ENCODE measurements around the gene EXOC3L1. TPM values are rescaled to one million over a fixed set of nuclear protein-coding genes. Genes with fewer than 3 reads are reported as not detected.

Gene EXOC3L1
- total RNA-seq, 1 experiment from 2014 or later, result 0.30 TPM

- no peaks in the 10 kb centered on the region for H4K20me1 ChIP-seq (ENCODE audit: insufficient read depth)
- BruUV-seq (replicated peaks), result no TSS peak
- DNase-seq (ENCODE audit: low read depth, low spot score) (no peak), ATAC-seq (no peak)
- peaks cover 16 to 41% of the 10 kb centered on the region in 2 experiments; a peak in 3 of 4 replicates for H3K4me1 ChIP-seq (ENCODE audit: control insufficient read depth in 1 of 2, insufficient read depth in 2 of 2, low read length in 2 of 2)
- TF ChIP-seq SRF (IDR thresholded peaks at IDR 0.05; ENCODE audit: low read depth) (no peak), SIN3A (IDR thresholded peaks at IDR 0.05; ENCODE audit: low read depth) (no peak), JUND (IDR thresholded peaks at IDR 0.05) (no peak), ZBTB33 (IDR thresholded peaks at IDR 0.05; ENCODE audit: extremely low read depth, insufficient replicate concordance, low read length) (no peak), CBX3 (IDR thresholded peaks at IDR 0.05; ENCODE audit: low read depth) (no peak), ELF1 (IDR thresholded peaks at IDR 0.05; ENCODE audit: borderline replicate concordance, low read depth) (no peak), EGR1 (IDR thresholded peaks at IDR 0.05; ENCODE audit: low read depth) (no peak)
- no peak overlapping the region for H3K4me3 ChIP-seq (replicated peaks in 1 of 2; ENCODE audit: low read depth in 1 of 2, low read length in 2 of 2)
- no peak overlapping the region for H2AFZ ChIP-seq (ENCODE audit: low read depth, low read length, poor library complexity, severe bottlenecking)
- no peak overlapping the region for H3K27ac ChIP-seq (ENCODE audit: low read depth, low read length)
- ChIA-PET POLR2A (no interaction called here), CTCF (interaction anchor here (0.9 kb wide), 1 partner anchor 10 kb away, joined by 5 read pairs; no protein-coding TSS in a partner anchor), RAD21 (ENCODE audit: low non-redundant PET in 1 of 2, low total read pairs in 2 of 2, uncharacterized antibody in 2 of 2, unreplicated experiment in 2 of 2) (no interaction called here)
- H3K9ac ChIP-seq (ENCODE audit: low read length), result no peak overlapping the region
- no peak overlapping the region for H3K4me2 ChIP-seq (ENCODE audit: low read length)
- H3K9me3 ChIP-seq (ENCODE audit: control insufficient read depth in 1 of 2, insufficient read depth in 1 of 2, low read depth in 1 of 2, low read length in 2 of 2), result no peaks in the 10 kb centered on the region
- no peaks in the 10 kb centered on the region for H3K9me2 ChIP-seq (ENCODE audit: insufficient read depth)
- no peaks in the 10 kb centered on the region for H3K27me3 ChIP-seq (ENCODE audit: insufficient read depth, low read length)
- H3K36me3 ChIP-seq (ENCODE audit: control insufficient read depth in 1 of 2, insufficient read depth in 2 of 2, low read length in 2 of 2), result peaks cover 0 to 8% of the 10 kb centered on the region in 2 experiments; a peak in 2 of 4 replicates
- intact Hi-C loops (cut with micrococcal nuclease), result no loop called here
- H3K79me2 ChIP-seq (ENCODE audit: insufficient read depth, low read length), result peaks cover 22% of the 10 kb centered on the region
Observed at GRCh38 chr16:67188798-67189197, 1.1 kb downstream of the EXOC3L1 start.

GRCh38 chr16:67188323-67188722 lies 1.6 kb downstream of the EXOC3L1 start:
- DNase-seq (ENCODE audit: low read depth, low spot score) (no peak), ATAC-seq (no peak)
- intact Hi-C loops (cut with micrococcal nuclease), result no loop called here
- ChIA-PET RAD21 (ENCODE audit: low non-redundant PET in 1 of 2, low total read pairs in 2 of 2, uncharacterized antibody in 2 of 2, unreplicated experiment in 2 of 2) (no interaction called here), CTCF (no interaction called here), POLR2A (no interaction called here)
- Histone ChIP-seq H3K27me3 (ENCODE audit: insufficient read depth, low read length) (no peaks in the 10 kb centered on the region), H3K9me3 (ENCODE audit: control insufficient read depth in 1 of 2, insufficient read depth in 1 of 2, low read depth in 1 of 2, low read length in 2 of 2) (no peaks in the 10 kb centered on the region), H4K20me1 (ENCODE audit: insufficient read depth) (no peaks in the 10 kb centered on the region), H3K4me3 (replicated peaks in 1 of 2; ENCODE audit: low read depth in 1 of 2, low read length in 2 of 2) (no peak overlapping the region), H3K27ac (ENCODE audit: low read depth, low read length) (no peak overlapping the region), H3K4me1 (ENCODE audit: control insufficient read depth in 1 of 2, insufficient read depth in 2 of 2, low read length in 2 of 2) (peaks cover 12 to 36% of the 10 kb centered on the region in 2 experiments; a peak in 3 of 4 replicates), H3K79me2 (ENCODE audit: insufficient read depth, low read length) (peaks cover 17% of the 10 kb centered on the region), H2AFZ (ENCODE audit: low read depth, low read length, poor library complexity, severe bottlenecking) (no peak overlapping the region), H3K36me3 (ENCODE audit: control insufficient read depth in 1 of 2, insufficient read depth in 2 of 2, low read length in 2 of 2) (peaks cover 0 to 6% of the 10 kb centered on the region in 2 experiments; a peak in 1 of 4 replicates), H3K9me2 (ENCODE audit: insufficient read depth) (no peaks in the 10 kb centered on the region), H3K9ac (ENCODE audit: low read length) (no peak overlapping the region), H3K4me2 (ENCODE audit: low read length) (no peak overlapping the region)
- no peak for TF ChIP-seq MAX (IDR thresholded peaks at IDR 0.05)
- TF ChIP-seq TCF7L2 (IDR thresholded peaks at IDR 0.05; ENCODE audit: borderline replicate concordance, extremely low read depth, insufficient read depth, insufficient read length), result no peak
- TF ChIP-seq ZBTB33 (IDR thresholded peaks at IDR 0.05; ENCODE audit: extremely low read depth, insufficient replicate concordance, low read length), result no peak
- no peak for TF ChIP-seq SP1 (IDR thresholded peaks at IDR 0.05; ENCODE audit: low read depth)
- TF ChIP-seq POLR2A (IDR thresholded peaks at IDR 0.05; ENCODE audit: borderline replicate concordance, extremely low read depth, insufficient read depth, insufficient read length), result no peak
- TF ChIP-seq FOSL1 (IDR thresholded peaks at IDR 0.05; ENCODE audit: low read depth), result no peak
- no peak for TF ChIP-seq EGR1 (IDR thresholded peaks at IDR 0.05; ENCODE audit: low read depth)
- no peak for TF ChIP-seq ATF3 (IDR thresholded peaks at IDR 0.05)
- TF ChIP-seq EZH2 (IDR thresholded peaks at IDR 0.05), result no peak
- no peak for TF ChIP-seq CBX3 (IDR thresholded peaks at IDR 0.05; ENCODE audit: low read depth)
- no peak for TF ChIP-seq POLR2AphosphoS5 (IDR thresholded peaks at IDR 0.05; ENCODE audit: low read depth, low read length)
- BruUV-seq (replicated peaks), result no TSS peak

Measured in HCT116 (cell line).